T47D (cell line): ENCODE measurements around the gene UNC5B.

Experiments
- DNase-seq, 2 experiments: peaks; one replicate each; pipeline versions ENCODE4 v3.0.0 to v3.0.0-alpha.2; 2011 to 2012; ENCODE audit warnings: low read depth in 1 of 2, low spot score in 1 of 2
- JUND ChIP-seq: IDR thresholded peaks from 2 replicates; pipeline ENCODE4 v1.6.1; 2012; ENCODE audit warnings: low read depth
- in situ Hi-C: cut with HindIII; loops from 2 replicates; pipeline ENCODE4 v1.10.0; 2016; ENCODE audit warnings: low sequenced_read_pairs, low pct_unique_long_range_greater_than_20kb

The UNC5B gene

DNA sequence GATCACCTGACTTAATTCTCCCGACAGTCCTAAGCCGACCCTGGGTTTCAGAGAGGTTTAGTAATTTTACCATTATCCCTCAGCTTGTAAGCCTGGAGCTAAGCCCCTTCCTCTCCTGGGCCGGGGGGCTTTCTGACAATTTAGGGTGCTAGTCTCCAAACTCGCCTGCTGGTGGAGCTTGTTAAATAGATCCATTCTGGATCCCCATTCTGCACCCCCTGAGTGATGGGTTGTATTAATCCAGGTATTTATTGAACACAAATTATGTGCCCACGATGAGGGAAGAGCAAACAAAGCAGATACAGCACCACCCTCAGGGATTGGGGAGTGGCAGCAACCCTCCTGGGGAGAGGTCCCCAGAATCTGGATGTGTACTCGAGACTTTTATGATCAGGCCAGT lies 105.4 kb downstream of the UNC5B start:
- DNase-seq: no peak
- in situ Hi-C loops: no loop called here
- TF ChIP-seq JUND: no peak

DNA sequence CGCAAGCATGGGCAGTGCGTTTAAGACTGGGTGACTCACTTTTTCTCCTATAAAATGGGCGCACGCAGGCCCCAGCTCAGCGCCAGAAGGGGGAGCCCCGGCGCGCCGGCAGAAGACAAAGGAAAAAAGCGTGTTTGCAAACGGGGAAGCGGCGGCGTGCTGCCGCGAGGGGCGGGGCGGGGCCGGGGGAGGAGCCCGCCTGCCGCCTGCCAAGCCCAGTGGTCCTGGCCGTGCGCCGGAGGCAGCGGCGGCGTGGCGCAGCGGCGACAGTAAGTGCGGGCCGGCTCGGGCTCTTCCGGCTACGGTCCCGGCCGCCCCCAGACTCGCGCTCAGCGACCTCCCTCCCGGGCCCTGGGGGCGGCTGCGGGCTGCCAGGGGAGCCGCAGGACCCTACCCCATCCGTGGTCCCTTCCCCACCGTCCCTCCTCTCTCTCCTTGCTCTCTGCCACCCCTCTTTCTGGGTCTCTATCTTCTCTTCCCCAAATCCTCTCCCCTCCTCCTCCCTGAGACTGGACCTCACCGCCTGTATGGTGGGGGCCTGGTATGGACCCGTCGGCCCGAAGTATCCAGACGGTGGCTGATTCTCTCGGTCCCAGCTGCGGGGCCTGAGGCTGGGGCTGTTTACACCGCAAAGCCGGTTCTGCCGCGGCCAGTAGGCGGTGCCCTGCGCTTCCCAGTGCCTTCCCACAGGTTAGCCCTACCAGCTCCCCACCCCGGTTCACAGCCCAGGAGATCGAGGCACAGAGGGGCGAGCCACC lies 106.9 kb downstream of the UNC5B start, which contains the start of gene SLC29A3:
Gene SLC29A3 (plus strand): TSS at position 218 of the 758 bp plus-strand sequence. CDS start 51 bp downstream, at position 269.
- DNase-seq: peak; percentile 63 to 83
- no peak for TF ChIP-seq JUND
- in situ Hi-C loops: no loop called here

DNA sequence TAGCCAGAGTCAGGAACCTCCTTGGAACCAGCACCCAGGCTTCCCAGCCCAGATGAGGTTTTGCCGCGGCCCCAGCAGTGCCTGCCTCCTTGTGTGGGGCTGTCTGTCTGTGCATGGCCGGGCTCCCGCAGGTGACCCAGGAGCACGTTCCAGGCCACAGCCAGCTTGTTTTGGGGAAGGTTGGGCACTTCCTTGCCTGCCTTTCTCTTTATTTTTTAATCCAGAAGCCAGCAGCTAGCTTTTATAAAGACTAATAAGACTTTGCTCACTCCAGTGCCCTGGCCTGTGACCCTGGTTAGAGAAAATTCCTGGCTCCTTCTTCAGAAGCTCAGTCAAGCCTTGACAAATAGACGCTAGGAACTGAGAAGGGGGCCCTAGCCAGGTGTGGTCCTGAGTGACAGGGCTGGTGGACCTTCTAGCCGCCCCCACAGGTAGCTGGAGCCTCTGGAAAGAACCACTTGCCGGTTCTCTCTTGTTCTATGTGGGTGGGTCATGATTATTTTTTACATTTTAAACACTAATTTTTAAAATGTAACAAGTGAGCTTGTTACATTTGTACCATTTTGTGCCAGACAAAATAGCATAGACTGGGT lies 107.5 kb downstream of the UNC5B start:
- in situ Hi-C loops: no loop called here
- no peak for DNase-seq
- TF ChIP-seq JUND: no peak

DNA sequence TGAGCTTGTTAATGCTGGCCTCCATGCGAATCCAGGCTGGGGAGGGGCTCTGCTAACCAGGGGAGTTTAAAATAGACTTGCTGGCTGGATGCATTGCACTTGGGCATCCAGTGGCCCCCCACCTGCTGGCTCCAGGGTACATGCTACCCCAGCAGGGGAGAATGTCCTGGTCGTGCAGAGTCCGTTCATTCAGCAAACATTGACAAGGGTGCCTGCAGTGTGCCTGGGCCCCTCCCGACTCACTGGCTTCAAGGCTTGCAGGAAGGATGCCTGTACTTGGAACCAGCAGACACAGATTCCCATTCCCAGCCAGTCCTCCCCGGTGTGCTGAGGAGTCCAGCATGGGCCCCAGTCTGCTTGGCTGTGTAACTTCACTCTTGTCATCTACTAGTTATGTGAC lies 108.2 kb downstream of the UNC5B start:
- no peak for TF ChIP-seq JUND
- in situ Hi-C loops: no loop called here
- DNase-seq: no peak

DNA sequence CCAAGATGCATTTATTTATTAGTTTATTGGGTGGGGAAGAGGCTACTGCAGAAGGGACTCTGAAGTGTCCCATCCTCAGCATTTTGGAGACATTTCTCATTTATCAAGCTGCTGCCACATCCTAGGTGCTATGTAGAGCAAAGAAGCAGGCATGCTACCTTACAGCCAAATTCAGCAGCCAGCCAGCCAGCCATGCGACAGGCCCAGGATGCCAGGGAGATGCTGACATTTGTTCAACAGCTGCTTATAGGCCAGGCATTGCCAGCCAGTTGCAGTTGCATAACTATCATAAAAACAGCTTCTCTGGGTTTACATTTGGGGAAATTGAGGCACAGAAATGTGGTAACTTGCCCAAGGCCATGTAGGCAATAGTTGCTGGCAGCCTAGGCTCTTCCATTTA lies 109.0 kb downstream of the UNC5B start:
- in situ Hi-C loops: no loop called here
- no peak for DNase-seq
- no peak for TF ChIP-seq JUND

DNA sequence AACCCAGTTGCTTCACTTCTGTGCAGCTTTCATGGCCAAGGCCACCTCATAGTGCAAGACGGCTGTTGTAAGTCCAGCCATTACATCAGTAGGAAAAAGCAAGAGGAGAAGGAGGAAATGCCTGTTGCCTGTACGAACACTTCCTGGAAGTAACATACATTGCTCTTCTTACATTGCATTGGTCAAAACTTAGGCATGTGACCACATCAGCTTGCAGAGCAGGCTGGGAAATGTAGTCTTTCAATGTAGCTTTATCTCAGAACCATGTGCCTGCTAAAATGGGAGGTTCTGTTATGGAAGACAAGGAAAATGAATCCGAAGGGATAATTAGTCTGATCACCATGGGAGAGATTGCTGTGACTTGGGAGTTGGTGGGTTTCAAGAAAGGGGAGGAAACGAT lies 111.0 kb downstream of the UNC5B start:
- TF ChIP-seq JUND: no peak
- in situ Hi-C loops: no loop called here
- DNase-seq: peak; percentile 31 to 66

DNA sequence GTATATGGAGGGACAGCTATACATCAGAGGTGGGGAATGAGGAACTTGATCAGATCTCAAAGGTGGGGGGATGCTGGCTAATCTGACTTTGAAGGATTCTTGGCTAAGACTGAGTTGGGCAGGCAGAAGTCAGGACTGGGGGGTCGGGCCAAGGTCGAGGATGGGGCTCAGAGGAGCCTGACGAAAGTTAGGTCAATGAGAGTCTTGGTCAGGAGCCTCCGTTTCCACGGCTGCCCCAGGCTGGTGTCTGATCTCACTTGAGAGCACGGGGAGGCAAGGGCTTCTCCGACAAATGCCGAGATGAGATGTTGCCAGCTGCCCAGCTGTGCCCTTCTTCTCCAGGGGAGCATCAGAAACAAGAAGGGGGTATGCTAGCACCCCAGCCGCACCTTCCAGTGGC lies 112.4 kb downstream of the UNC5B start:
- no peak for TF ChIP-seq JUND
- no peak for DNase-seq
- in situ Hi-C loops: no loop called here

DNA sequence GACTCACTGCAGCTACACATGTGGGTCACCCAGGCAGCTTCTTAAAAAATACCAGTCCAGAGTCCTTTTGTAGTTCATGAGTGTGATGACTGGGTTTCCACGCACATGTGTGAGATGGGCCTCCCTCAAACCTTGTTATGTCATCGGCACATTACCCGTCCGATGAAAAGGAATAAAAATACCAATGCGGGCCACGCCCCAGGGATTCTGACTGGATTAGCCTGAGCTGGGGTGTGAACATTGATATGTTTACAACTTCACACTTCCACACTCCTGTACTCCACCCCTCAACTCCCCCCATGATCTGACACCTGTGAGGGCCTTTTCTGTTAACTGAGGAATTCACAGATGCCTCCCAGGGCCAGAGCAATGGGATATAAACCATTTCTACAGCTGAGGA lies 112.9 kb downstream of the UNC5B start:
- DNase-seq: no peak
- in situ Hi-C loops: no loop called here
- TF ChIP-seq JUND: no peak

DNA sequence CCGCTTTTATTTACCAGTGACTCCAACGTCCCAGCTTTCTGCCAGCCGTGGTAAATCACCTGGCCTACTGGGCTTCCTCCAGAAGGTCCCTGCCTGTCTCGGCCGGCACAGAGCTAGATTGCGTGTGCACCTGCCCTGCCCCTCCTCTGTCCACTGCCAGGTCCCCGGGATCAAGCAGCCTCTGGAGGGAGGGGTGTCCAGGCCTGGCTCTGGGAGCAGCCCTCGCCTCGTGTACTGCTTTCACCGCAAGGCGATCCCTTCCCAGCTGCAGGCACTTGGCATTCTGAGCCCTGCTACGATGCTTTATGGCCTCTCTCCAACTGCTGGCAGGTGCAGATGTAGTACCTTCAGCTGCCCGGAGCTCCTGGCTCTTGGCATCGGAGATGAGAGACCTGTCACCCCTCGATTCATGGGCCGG lies 114.1 kb downstream of the UNC5B start:
- in situ Hi-C loops: no loop called here
- no peak for DNase-seq
- TF ChIP-seq JUND: no peak

DNA sequence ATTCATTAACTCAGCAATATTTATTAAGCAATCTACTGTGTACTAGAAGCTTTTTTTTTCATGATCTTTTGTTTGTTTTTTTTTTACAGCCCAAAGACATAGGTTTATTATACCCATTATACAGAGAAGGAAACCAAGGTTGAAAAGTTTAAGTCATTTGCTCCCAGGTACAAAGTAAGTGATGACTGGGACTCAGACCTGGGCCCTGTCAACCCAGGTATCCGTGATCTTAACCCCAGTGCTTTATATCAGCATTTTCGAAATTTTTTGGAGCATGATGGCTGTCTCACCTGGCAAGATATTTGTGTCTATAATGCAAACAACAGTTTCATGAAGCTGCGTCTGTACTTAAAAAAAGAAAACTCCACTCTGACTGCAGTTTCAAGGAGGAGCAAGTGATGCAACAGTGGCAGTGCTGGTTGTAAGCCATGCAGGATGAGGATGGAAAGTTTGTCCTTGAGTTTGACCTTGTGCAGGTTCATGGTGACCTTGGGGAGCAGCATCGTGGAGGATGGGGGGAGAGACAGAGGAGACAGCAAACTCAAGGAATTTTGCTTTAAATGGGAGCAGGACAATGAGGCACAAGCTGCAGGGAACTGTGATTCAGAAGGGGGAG lies 118.5 kb downstream of the UNC5B start:
- no peak for DNase-seq
- in situ Hi-C loops: no loop called here
- no peak for TF ChIP-seq JUND

DNA sequence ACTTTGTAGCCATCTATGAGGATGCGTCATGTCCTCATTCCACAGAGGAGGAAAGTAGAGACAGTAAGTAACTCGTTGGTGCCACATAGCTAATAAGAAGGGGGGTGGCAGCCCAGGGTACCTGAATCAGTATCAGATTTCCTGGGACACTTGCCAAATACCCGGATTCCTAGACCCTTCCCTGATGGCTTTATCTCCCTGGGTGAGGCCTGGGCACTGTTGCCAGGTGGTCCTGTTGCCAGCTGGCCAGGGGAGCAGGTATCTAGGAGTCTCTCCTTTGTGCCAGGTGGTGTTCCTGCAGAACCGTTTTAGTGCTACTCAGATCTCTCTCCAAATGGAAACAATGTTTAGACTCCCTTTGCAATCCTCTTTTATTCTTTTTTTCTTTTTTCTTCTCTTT lies 119.4 kb downstream of the UNC5B start:
- in situ Hi-C loops: no loop called here
- TF ChIP-seq JUND: no peak
- peak in 1 of 2 experiments; percentile 42 for DNase-seq

DNA sequence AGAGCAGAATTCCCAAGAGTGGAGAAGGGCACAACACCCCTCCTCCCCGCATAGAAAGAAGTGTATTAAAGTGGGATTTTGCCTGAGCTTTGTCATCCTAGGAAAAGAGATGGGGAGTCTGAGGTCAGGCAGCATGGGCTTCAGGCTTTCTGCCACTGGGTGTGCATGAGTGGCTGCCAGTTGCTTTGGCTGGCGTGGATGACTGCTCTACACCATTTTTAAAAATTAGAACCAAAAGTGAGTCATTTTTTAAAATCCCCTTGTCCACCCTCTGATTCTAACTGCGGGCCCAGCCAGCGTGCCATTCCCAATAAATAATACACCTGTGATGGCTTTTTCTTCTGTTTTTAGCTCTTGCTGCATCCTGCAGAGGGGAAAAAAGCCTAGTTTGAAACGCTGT lies 120.1 kb downstream of the UNC5B start:
- in situ Hi-C loops: no loop called here
- no peak for TF ChIP-seq JUND
- DNase-seq: no peak

DNA sequence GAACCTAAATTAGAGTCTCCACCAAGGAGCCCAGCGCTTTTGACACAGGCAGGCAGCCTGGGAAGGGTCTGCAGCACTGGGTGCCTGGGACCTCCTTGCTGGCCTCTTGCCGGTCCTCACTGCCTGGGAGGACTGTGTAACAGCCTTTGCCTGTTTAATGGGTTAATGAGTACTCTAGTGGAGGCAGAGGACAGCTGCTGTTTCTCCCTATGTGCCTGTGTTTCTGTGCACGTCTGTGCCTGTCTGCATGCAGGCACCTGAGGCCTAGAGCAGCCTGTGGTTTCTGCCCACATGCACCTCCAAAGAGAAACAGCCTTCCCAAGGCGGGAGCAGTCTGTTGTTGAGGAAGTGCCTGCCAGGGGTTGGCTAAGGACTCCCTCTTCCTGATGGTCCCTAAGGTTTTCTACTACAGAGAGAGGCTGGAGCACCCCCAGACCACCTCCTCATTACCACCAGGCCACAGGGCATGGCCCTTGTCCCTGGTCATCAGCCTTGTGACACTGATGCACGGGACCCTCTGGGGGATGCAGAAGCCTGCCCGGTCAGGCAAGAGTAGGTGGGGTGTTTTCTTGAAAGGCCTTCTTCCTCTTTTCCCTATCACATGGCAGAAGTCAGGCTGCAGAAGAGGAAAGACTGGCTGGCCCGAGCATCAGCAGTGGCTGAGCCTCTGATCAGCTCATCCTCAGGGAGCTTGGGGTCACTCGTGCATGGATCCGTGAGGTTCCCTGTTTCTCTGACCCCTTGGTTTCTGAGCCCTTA lies 120.9 kb downstream of the UNC5B start:
- no peak for DNase-seq
- in situ Hi-C loops: no loop called here
- TF ChIP-seq JUND: no peak
